GM23338 (cell line): ENCODE data around the gene GPR39.

ENCODE experiments used
- CREB1 ChIP-seq: fragments of 250-450 bp; sonication (Bioruptor Pico); IDR thresholded peaks from 2 replicates; pipeline ENCODE4 v1.5.0; 2020; ENCODE audit warnings: low read depth, mild to moderate bottlenecking, moderate library complexity
- CTCF ChIP-seq, 2 experiments: fragments of 200-600 bp in 1 of 2; sonication (generic) in 1 of 2; conservative IDR thresholded peaks; 2 replicates each; pipeline versions ENCODE4 v1.5.1 to v1.6.1; 2016 to 2017; ENCODE audit warnings: antibody characterized with exemption in 2 of 2, low read depth in 2 of 2, mild to moderate bottlenecking in 2 of 2, moderate library complexity in 1 of 2
- ETS1 ChIP-seq: IDR thresholded peaks from 2 replicates; pipeline ENCODE4 v1.6.1; 2016; ENCODE audit warnings: antibody characterized with exemption
- EZH2 ChIP-seq: fragments of 200-600 bp; sonication (generic); IDR thresholded peaks from one replicate; pipeline ENCODE4 v1.8.0; 2017; ENCODE audit warnings: antibody characterized with exemption, mild to moderate bottlenecking, low read depth; ENCODE audit not compliant: unreplicated experiment
- EZH2phosphoT487 ChIP-seq: fragments of 200-600 bp; sonication (generic); IDR thresholded peaks from one replicate; pipeline ENCODE4 v1.8.1; 2018; ENCODE audit warnings: antibody characterized with exemption; ENCODE audit not compliant: unreplicated experiment
- JUNB ChIP-seq: IDR thresholded peaks from one replicate; pipeline ENCODE4 v1.6.1; 2016; ENCODE audit warnings: antibody characterized with exemption; ENCODE audit not compliant: unreplicated experiment
- POLR2AphosphoS5 ChIP-seq: IDR thresholded peaks from 2 replicates; pipeline ENCODE4 v1.6.1; 2016; ENCODE audit warnings: antibody characterized with exemption, low read depth
- REST ChIP-seq: IDR thresholded peaks from one replicate; pipeline ENCODE4 v1.6.1; 2018; ENCODE audit warnings: antibody characterized with exemption; ENCODE audit not compliant: unreplicated experiment
- STAT1 ChIP-seq: IDR thresholded peaks from one replicate; pipeline ENCODE4 v1.6.1; 2016; ENCODE audit warnings: antibody characterized with exemption; ENCODE audit not compliant: unreplicated experiment
- ZNF114 ChIP-seq: fragments of 250-450 bp; sonication (Bioruptor Pico); IDR thresholded peaks from 2 replicates; pipeline ENCODE4 v1.5.0; 2020; ENCODE audit warnings: mild to moderate bottlenecking, moderate library complexity
- ZNF462 ChIP-seq: fragments of 250-450 bp; sonication (Bioruptor Pico); IDR thresholded peaks from 2 replicates; pipeline ENCODE4 v1.5.0; 2020; ENCODE audit warnings: mild to moderate bottlenecking, moderate library complexity

GRCh38 chr2:132589966-132590365 lies 173.4 kb downstream of the GPR39 start:
- TF ChIP-seq EZH2phosphoT487: no peak
- no peak for TF ChIP-seq CTCF (conservative IDR thresholded peaks at IDR 0.05; ENCODE audit: low read depth in 2 of 2)
- TF ChIP-seq EZH2: no peak
- TF ChIP-seq REST: no peak
- TF ChIP-seq POLR2AphosphoS5: no peak
- no peak for TF ChIP-seq JUNB
- no peak for TF ChIP-seq ZNF114
- TF ChIP-seq ZNF462 (CRISPR knock-in tag): no peak
- TF ChIP-seq CREB1 (CRISPR knock-in tag): no peak
- TF ChIP-seq ETS1: no peak
- no peak for TF ChIP-seq STAT1
